HL-60/S4 (cell line): ENCODE results near the gene RAPGEF4.

Experiments used
- in situ Hi-C: fragments of 300-500 bp; cut with MboI; formaldehyde crosslinking; loops from 2 replicates; pipeline ENCODE4 v1.14.3; 2022; ENCODE audit warnings: low sequenced_read_pairs

RAPGEF4 gene

GRCh38 chr2:173051463-173052215 is 316.0 kb downstream of the RAPGEF4 start:
- in situ Hi-C loops = no loop called here

GRCh38 chr2:173053043-173053699 is 317.5 kb downstream of the RAPGEF4 start:
- in situ Hi-C loops = no loop called here

- in situ Hi-C loops = no loop called here
Observed at GRCh38 chr2:173054466-173054865, 318.8 kb downstream of the RAPGEF4 start.

- in situ Hi-C loops = no loop called here
Observed at GRCh38 chr2:173056705-173057364, 321.2 kb downstream of the RAPGEF4 start.

- in situ Hi-C loops = no loop called here
Observed at GRCh38 chr2:173058097-173058496, 322.5 kb downstream of the RAPGEF4 start.

GRCh38 chr2:173058673-173059072 is 323.0 kb downstream of the RAPGEF4 start:
- in situ Hi-C loops = no loop called here

GRCh38 chr2:173059292-173059691 is 323.6 kb downstream of the RAPGEF4 start:
- in situ Hi-C loops = no loop called here

GRCh38 chr2:173059971-173060461 is 324.4 kb downstream of the RAPGEF4 start:
- in situ Hi-C loops = no loop called here

- in situ Hi-C loops = no loop called here
Observed at GRCh38 chr2:173062801-173063200, 327.2 kb downstream of the RAPGEF4 start.

GRCh38 chr2:173064151-173064805 is 328.6 kb downstream of the RAPGEF4 start:
- in situ Hi-C loops = no loop called here

- in situ Hi-C loops = no loop called here
Observed at GRCh38 chr2:173066887-173067676, 331.4 kb downstream of the RAPGEF4 start.

- in situ Hi-C loops = no loop called here
Observed at GRCh38 chr2:173075056-173075780, 339.6 kb downstream of the RAPGEF4 start.

GRCh38 chr2:173075781-173076580 is 340.3 kb downstream of the RAPGEF4 start, which contains the start of gene MAP3K20:
MAP3K20 (plus strand) TSS chr2:173075846; CDS start chr2:173091032, 15,186 bp downstream.
- in situ Hi-C loops = no loop called here

- in situ Hi-C loops = no loop called here
Observed at GRCh38 chr2:173076581-173077345, 341.1 kb downstream of the RAPGEF4 start.

- in situ Hi-C loops = no loop called here
Observed at GRCh38 chr2:173077506-173078177, 342.0 kb downstream of the RAPGEF4 start.

- in situ Hi-C loops = no loop called here
Observed at GRCh38 chr2:173079141-173079540, 343.5 kb downstream of the RAPGEF4 start.
